HTR-8/SVneo (cell line): Measurements from ENCODE around the gene ALPL.
A peak's percentile ranks its signal among the peaks of the same experiment; 100 is the strongest.
"Not testable (repeated sequence)": the region's sequence is repeated elsewhere in the genome, so short reads cannot be mapped to it uniquely, and the experiment has no call there.

Source experiments
- DNase-seq: peaks from one replicate; pipeline ENCODE4 v3.0.0; 2011; ENCODE audit warnings: low spot score, mixed read lengths; ENCODE audit not compliant: insufficient read length
- FAIRE-seq: peaks from 2 replicates; lab custom pipeline; 2011; peaks lifted over from hg19 to GRCh38; lab: Jason Lieb, UNC

The ALPL gene

DNA sequence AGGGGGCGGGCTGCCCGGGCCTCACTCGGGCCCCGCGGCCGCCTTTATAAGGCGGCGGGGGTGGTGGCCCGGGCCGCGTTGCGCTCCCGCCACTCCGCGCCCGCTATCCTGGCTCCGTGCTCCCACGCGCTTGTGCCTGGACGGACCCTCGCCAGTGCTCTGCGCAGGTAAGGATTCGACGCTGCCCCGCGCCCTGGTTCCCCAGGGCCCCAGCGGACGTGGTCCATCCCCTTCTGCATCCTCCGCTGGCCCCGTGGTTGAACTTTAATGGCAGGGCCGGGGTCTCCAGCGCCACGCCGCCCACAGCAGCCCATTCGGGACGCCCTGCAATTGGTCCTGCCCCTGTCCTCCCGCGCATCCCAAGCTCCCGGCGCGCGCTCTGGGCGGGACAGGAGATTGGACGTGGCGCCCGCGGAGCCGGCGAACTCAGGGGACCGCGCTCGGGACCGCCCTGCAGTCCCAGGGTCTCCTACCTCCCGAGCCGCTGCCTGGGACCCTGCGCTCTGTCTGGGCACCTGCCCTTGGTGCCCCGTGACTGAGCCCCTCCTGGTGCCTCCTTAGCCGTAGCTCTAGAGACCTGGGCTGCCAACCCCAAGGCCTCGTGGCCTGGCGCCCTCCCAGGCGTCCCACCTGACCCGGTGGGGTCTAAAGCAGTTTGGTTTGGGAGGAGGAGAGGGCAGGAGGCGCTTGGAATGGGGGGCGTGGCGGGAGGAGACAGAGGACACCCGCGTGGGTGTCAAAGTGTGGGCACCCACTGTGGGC, at the start of gene ALPL:
Gene ALPL, plus strand, starts transcription at position 73 of the 762 bp plus-strand sequence. CDS start 44,659 bp downstream, outside the sequence.
- DNase-seq (no peak), FAIRE-seq (no peak)

DNA sequence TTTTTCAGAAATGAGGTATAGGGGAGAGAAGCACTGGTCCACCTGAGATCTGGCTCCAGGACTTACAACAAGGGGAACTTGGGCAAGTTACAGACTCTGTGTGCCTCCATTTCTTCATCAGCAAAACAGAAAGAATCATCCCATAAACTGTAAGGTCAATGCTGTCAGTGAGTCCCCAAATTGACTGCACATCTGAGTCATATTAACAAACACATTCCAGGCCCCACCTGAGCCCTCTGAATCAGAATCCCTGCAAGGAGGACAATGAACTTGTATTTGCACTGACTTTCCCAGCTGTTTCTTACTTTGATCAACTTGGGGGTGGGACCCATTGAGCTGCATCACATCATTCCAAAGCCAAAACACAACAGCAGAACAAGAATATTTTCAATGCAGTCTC, 44.1 kb upstream of the ALPL start:
- FAIRE-seq, DNase-seq: not testable (repeated sequence)

DNA sequence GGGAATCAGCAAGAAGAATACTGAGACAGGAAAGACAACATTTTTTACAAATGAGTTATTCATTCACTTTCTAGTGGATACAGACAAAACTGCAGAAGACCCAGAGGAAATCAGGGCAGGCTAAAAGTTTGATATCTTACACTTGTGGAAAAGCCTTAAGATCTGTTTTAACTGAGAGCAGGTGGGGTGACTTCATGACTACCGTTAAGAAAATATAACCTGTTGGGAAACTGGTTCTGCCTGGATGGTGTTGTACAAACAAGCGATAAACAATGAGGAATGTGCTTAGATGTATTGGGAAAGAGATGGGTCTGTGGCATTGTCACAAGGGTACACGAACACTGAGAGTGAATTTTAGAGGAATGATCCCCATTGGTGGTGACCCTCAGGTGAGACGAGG, 41.3 kb upstream of the ALPL start:
- not testable (repeated sequence) for FAIRE-seq, DNase-seq

DNA sequence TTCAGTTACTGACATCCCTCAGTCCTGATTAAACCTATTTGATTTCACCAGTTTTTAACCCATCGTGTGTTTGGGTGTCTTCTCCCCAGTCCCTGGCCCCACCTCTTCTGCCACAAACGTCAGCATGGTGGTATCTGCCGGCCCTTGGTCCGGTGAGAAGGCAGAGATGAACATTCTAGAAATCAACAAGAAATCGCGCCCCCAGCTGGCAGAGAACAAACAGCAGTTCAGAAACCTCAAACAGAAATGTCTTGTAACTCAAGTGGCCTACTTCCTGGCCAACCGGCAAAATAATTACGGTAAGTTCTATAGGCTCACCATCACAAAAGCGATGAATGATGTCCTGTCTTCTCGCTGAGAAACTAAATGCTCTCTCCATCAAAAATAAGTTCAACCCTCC, 40.6 kb upstream of the ALPL start:
- FAIRE-seq (no peak), DNase-seq (no peak)

DNA sequence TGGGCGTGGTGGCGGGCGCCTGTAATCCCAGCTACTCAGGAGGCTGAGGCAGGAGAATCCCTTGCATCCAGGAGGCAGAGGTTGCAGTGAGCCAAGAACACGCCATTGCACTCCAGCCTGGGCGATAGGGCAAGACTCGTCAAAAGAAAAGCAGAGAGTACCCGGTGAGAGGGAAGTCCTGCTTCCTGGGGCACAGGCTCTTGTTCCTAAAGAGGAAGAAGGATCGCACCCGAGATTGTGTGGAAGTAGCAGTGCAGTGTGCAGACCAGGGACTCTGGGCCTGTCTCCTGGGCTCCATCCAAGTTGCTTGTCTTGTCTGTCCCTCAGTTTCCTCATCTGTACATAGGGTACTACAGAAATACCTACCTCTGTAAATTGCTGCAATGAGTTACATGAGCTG, 39.6 kb upstream of the ALPL start:
- FAIRE-seq, result no peak
- no peak for DNase-seq

GRCh38 chr1:21472861-21473260, 36.4 kb upstream of the ALPL start:
- DNase-seq (no peak), FAIRE-seq (no peak)

GRCh38 chr1:21478356-21478755, 30.9 kb upstream of the ALPL start:
- DNase-seq (no peak), FAIRE-seq (no peak)

DNA sequence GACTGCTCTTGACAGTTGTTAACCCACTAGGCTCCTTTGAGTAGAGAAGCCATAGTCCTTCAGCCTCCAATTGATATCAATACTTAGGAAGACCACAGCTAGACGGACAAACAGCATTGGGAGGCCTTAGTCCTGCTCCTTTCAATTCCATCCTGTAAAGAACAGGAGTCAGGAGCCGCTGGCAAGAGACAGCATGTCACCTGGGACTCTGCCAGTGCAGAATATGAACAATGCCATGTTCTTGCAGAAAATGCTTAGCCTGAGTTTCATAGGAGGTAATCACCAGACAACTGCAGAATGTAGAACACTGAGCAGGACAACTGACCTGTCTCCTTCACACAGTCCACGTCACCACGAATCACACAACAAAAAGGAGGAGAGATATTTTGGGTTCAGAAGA, 25.3 kb upstream of the ALPL start:
- DNase-seq, FAIRE-seq: not testable (repeated sequence)

- FAIRE-seq, result no peak
- no peak for DNase-seq
These were observed 20.1 kb upstream of the ALPL start for GRCh38 chr1:21489146-21489545.

DNA sequence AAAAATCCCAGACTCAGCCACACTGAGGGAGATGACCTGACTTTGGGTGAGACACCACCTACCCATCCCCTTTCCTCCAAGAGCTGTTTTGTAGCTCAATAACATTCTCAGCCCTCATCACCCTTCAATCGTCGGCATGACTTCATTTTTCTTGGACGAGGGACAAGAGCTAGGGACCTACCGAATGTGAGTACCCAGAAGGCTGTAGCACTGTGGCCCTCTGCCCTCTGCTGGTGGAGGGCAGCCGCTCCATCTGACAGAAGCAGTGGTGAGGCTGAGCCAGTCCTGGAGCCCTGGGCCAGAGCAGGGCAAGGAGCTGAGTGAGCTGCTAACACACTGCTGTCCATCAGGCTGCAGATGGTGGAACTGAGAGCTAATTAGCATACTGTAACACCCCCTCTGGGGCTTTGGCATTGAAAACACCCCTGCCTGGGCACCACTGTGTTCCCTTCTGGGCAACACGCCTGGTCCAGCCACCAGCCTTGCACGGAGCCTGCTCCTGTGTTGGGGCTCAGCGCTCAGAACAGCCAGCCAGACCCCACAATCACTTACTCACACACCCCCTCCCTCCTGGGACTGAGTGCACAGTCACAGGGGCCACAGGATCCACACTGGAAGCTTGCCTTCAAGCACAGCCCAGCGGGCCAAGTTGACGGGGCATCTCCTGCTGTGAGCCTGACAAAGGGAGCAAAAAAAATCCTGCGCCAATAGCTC, 18.3 kb upstream of the ALPL start:
- no peak for DNase-seq
- peak; percentile 33 for FAIRE-seq

DNA sequence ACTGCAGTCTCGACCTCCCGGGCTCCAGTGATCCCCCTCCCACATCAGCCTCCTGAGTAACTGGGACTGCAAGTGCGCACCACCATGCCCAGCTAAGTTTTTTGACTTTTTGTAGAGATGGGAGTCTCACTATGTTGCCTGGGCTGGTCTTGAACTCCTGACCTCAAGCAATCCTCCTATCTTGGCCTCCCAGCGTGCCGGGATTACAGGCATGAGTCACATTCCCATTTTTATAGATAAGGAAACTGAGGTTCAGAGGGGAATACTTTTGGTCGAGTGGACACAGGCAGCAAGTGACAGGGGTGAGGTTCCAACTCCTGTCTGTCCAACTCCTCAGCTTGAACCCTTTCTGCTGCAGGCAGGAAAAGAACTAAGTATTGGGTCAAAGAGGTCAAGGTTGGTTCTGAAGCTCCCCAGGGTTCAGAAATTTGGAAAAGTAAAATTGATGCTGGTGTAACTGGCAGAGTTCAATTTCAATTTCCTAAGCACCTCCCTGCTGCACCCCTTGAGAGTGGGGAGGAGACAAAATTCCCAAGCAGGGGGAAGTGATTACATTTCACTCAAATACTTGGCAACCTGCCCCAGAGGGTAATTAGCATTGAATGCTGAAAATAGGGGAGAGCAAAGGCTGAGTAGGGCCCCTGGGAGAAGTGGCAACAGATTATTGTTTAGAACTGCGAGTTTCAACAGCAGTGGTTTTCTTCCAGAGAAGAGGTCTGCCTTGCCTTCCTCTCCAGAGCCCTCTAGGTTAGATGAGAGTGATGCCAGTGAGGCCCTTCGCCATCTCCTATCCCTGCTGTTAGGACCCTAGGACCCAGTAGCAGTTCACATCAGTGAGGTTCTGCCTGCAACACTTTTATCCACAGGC, 17.5 kb upstream of the ALPL start:
- no peak for DNase-seq
- FAIRE-seq, result no peak

- FAIRE-seq (no peak), DNase-seq (no peak)
These were observed 16.9 kb upstream of the ALPL start for GRCh38 chr1:21492356-21492625.

DNA sequence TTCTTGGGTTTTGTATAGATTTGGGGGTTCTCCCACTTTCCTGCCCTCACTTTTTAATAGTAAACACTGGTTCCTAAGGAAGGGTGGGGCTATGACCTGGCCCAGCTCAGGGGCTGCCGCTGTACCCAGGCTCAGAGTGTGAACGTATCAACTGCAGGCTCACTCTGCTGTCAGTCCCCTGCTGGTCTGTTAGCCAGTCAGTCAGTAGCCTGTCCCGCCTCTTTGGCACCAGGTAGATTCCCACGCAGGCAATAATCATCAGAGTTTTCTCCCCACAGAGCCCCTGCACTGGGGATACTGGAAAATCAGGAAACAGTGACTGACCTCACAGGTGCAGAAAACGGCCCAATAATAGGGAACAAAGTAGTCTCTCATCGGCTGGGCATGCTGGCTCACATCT, 15.0 kb upstream of the ALPL start:
- FAIRE-seq (no peak), DNase-seq (no peak)

DNA sequence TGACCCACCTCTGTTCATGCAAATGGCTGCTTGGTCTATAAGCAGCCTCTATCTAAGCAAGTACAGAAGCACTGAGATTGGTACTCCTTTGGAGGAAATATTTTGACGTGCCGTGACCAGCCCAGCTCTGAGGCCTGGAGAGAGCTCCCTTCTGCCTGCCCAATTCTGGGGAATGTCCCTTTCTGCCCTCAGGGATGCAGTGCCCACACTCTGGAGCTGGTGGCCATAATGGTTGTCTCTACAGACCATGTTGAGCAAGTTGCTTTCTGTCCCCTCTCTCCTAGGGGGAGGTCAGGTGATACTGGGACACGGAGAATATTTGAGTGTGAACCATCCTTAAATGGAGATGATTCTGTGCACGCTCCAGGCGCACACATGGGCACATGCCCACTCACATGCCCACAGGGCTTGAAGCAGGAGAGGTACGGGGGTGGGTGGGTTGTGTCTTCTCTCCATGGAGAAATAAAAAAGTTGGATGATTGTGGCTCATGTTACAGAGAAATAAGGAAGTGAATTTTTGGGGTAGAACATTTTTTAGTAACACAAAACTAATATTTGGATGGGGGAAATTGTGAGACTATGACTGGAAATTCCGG, 13.9 kb upstream of the ALPL start:
- FAIRE-seq (no peak), DNase-seq (no peak)

GRCh38 chr1:21496063-21496462, 13.2 kb upstream of the ALPL start:
- DNase-seq, result no peak
- no peak for FAIRE-seq

DNA sequence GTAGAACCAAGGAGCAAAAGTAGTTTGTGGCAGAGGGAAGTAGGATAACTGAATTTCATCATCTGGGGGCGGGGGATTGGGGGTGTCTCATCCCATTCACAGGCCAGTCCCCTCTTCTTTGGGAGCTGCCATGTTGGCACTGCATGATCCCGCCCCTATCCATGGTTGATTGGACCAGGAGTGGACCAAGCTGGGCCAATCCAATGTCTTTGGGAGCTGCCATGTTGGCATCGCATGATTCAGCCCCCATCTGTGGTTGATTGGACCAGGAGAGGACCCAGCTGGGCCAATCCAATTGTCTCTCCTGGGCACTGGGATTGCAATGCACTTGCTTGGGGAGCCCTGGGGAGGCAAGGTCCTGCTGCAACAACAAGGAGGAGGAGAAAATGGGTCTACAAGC, 12.3 kb upstream of the ALPL start:
- no peak for DNase-seq
- FAIRE-seq, result no peak

GRCh38 chr1:21497466-21498061, 11.7 kb upstream of the ALPL start:
- FAIRE-seq (no peak), DNase-seq (no peak)

GRCh38 chr1:21499283-21499950, 9.8 kb upstream of the ALPL start:
- DNase-seq (no peak), FAIRE-seq (no peak)

- no peak for DNase-seq
These were observed 5.4 kb upstream of the ALPL start for GRCh38 chr1:21503706-21504377.

More at GRCh38 chr1:21503706-21504377, 5.4 kb upstream of the ALPL start:
- no peak for FAIRE-seq
